Liver (tissue), 3 donors: Measurements from ENCODE around the gene BCL3.

Experiments used
- ATF3 ChIP-seq: IDR thresholded peaks from 2 replicates; pipeline ENCODE4 v1.6.1; 2016; ENCODE audit warnings: antibody characterized with exemption
- CTCF ChIP-seq: fragments of 150-350 bp; IDR thresholded peaks from 2 replicates; pipeline ENCODE4 v1.5.1; 2017; ENCODE audit warnings: improper control_type of control experiment, low read depth, low read length; ENCODE audit not compliant: missing input control
- GABPA ChIP-seq, 2 donors: IDR thresholded peaks in 1 of 2; conservative IDR thresholded peaks in 1 of 2; 2 replicates each; pipeline ENCODE4 v1.6.1; 2016; ENCODE audit warnings: antibody characterized with exemption in 2 of 2, mild to moderate bottlenecking in 1 of 2, moderate library complexity in 1 of 2
- REST ChIP-seq: IDR thresholded peaks from 2 replicates; pipeline ENCODE4 v1.6.1; 2016; ENCODE audit warnings: antibody characterized with exemption, mild to moderate bottlenecking
- RXRA ChIP-seq, 2 donors: IDR thresholded peaks; 2 replicates each; pipeline ENCODE4 v1.6.1; 2017 to 2018; ENCODE audit warnings: antibody characterized with exemption in 2 of 2, mild to moderate bottlenecking in 1 of 2
- SP1 ChIP-seq: IDR thresholded peaks from 2 replicates; pipeline ENCODE4 v1.6.1; 2018; ENCODE audit warnings: antibody characterized with exemption, mild to moderate bottlenecking
- TAF1 ChIP-seq: conservative IDR thresholded peaks from 2 replicates; pipeline ENCODE4 v1.6.1; 2016; ENCODE audit warnings: antibody characterized with exemption, mild to moderate bottlenecking
- ZBTB33 ChIP-seq: IDR thresholded peaks from 2 replicates; pipeline ENCODE4 v1.6.1; 2016; ENCODE audit warnings: antibody characterized with exemption
- donor health status: healthy.
- donor health status: healthy.

- no peak for TF ChIP-seq CTCF
- no peak for TF ChIP-seq ZBTB33
- TF ChIP-seq GABPA (IDR thresholded peaks at IDR 0.05 in 1 of 2, conservative IDR thresholded peaks at IDR 0.05 in 1 of 2): no peak
- TF ChIP-seq TAF1: no peak
- TF ChIP-seq ATF3: no peak
- TF ChIP-seq REST: no peak
- no peak for TF ChIP-seq SP1
- peak; percentile 34 to 53 for TF ChIP-seq RXRA (IDR thresholded peaks at IDR 0.05)
Observed at GRCh38 chr19:44755219-44755618, 6.7 kb downstream of the BCL3 start.
